HEK293 (cell line): ENCODE data around the gene PLEK2.

ENCODE experiments used
- CTCF ChIA-PET: fragments of 350-600 bp; formaldehyde crosslinking; extraction: SDS; loops from one replicate; lab custom pipeline; 2021; ENCODE audit warnings: antibody characterized with exemption; lab: Yijun Ruan, JAX
- POLR2A ChIA-PET: fragments of 300-600 bp; formaldehyde crosslinking; extraction: SDS; loops from one replicate; lab custom pipeline; 2020; ENCODE audit warnings: antibody characterized with exemption, inconsistent platforms; lab: Yijun Ruan, JAX
- H3K27ac ChIP-seq: fragments of 200-500 bp; sonication (Bioruptor generic); 2 replicates; pipeline ENCODE4 v1.5.1; 2014; ENCODE audit warnings: low read depth, low read length, control low read depth, inconsistent platforms; ENCODE audit errors: extremely low read depth
- H3K36me3 ChIP-seq, 2 experiments: fragments of 200-500 bp in 1 of 2; sonication (Bioruptor generic) in 1 of 2; 1 replicate in 1 of 2; 2 replicates in 1 of 2; pipeline ENCODE4 v1.5.1; 2014 to 2017; ENCODE audit warnings: inconsistent platforms in 2 of 2, low read length in 2 of 2; ENCODE audit not compliant: control insufficient read depth in 2 of 2, insufficient read depth in 1 of 2
- H3K4me1 ChIP-seq: fragments of 200-500 bp; sonication (Bioruptor generic); 2 replicates; pipeline ENCODE4 v1.5.1; 2014; ENCODE audit warnings: mild to moderate bottlenecking, low read length, inconsistent platforms; ENCODE audit not compliant: control insufficient read depth, insufficient read depth
- H3K4me3 ChIP-seq: 2 replicates; pipeline ENCODE4 v1.5.1; 2011; ENCODE audit warnings: low read depth, mild to moderate bottlenecking, control low read depth, low read length, moderate library complexity
- H3K9me3 ChIP-seq: fragments of 200-500 bp; sonication (Bioruptor generic); 2 replicates; pipeline ENCODE4 v1.5.1; 2014; ENCODE audit warnings: low read depth, low read length, inconsistent platforms; ENCODE audit not compliant: control insufficient read depth, insufficient read depth
- GLI4 ChIP-seq: fragments of 450-650 bp; formaldehyde crosslinking; IDR thresholded peaks from 2 replicates; pipeline ENCODE4 v1.5.1; 2016; ENCODE audit warnings: missing biosample characterization, missing genetic modification characterization
- KLF10 ChIP-seq: fragments of 450-650 bp; IDR thresholded peaks from 2 replicates; pipeline ENCODE4 v1.5.1; 2018; ENCODE audit warnings: missing biosample characterization, mild to moderate bottlenecking, missing genetic modification characterization
- KLF7 ChIP-seq: fragments of 450-650 bp; formaldehyde crosslinking; IDR thresholded peaks from 2 replicates; pipeline ENCODE4 v1.5.1; 2016; ENCODE audit warnings: missing biosample characterization, missing genetic modification characterization, borderline replicate concordance
- PBX3 ChIP-seq: sonication (generic); formaldehyde crosslinking; IDR thresholded peaks from 2 replicates; pipeline ENCODE4 v1.8.1; 2022; ENCODE audit warnings: mild to moderate bottlenecking, moderate library complexity, missing genetic modification reagents
- ZNF121 ChIP-seq: fragments of 450-650 bp; formaldehyde crosslinking; IDR thresholded peaks from 2 replicates; pipeline ENCODE4 v1.5.1; 2016; ENCODE audit warnings: missing biosample characterization, missing genetic modification characterization
- ZNF132 ChIP-seq: fragments of 450-650 bp; formaldehyde crosslinking; IDR thresholded peaks from 2 replicates; pipeline ENCODE4 v1.5.1; 2017; ENCODE audit warnings: missing biosample characterization, missing genetic modification characterization, borderline replicate concordance
- ZNF146 ChIP-seq: fragments of 450-650 bp; formaldehyde crosslinking; IDR thresholded peaks from 2 replicates; pipeline ENCODE4 v1.5.1; 2016; ENCODE audit warnings: missing biosample characterization, missing genetic modification characterization
- ZNF148 ChIP-seq: fragments of 450-650 bp; formaldehyde crosslinking; IDR thresholded peaks from 2 replicates; pipeline ENCODE4 v1.5.0; 2017; ENCODE audit warnings: missing biosample characterization, missing genetic modification characterization, borderline replicate concordance
- ZNF239 ChIP-seq: fragments of 450-650 bp; formaldehyde crosslinking; IDR thresholded peaks from 2 replicates; pipeline ENCODE4 v1.5.1; 2016; ENCODE audit warnings: missing biosample characterization, missing genetic modification characterization
- ZNF274 ChIP-seq, 2 experiments: fragments of 200-500 bp in 1 of 2; fragments of 450-650 bp in 1 of 2; sonication (Bioruptor generic) in 1 of 2; formaldehyde crosslinking in 1 of 2; IDR thresholded peaks; 2 replicates each; pipeline versions ENCODE4 v1.5.1 to v1.6.1; 2014 to 2016; ENCODE audit warnings: borderline replicate concordance in 1 of 2, inconsistent platforms in 1 of 2, low read length in 1 of 2, missing biosample characterization in 1 of 2, missing genetic modification characterization in 1 of 2
- ZNF292 ChIP-seq: fragments of 450-650 bp; formaldehyde crosslinking; IDR thresholded peaks from 2 replicates; pipeline ENCODE4 v1.5.1; 2016; ENCODE audit warnings: low read depth, missing biosample characterization, missing genetic modification characterization, borderline replicate concordance
- ZNF311 ChIP-seq: fragments of 450-650 bp; formaldehyde crosslinking; IDR thresholded peaks from 2 replicates; pipeline ENCODE4 v1.5.1; 2017; ENCODE audit warnings: missing biosample characterization, missing genetic modification characterization, borderline replicate concordance
- ZNF354C ChIP-seq: fragments of 450-650 bp; formaldehyde crosslinking; IDR thresholded peaks from 2 replicates; pipeline ENCODE4 v1.5.1; 2016; ENCODE audit warnings: missing biosample characterization, missing genetic modification characterization, low read depth, borderline replicate concordance
- ZNF555 ChIP-seq: fragments of 450-650 bp; formaldehyde crosslinking; conservative IDR thresholded peaks from 2 replicates; pipeline ENCODE4 v1.5.1; 2017; ENCODE audit warnings: missing biosample characterization, mild to moderate bottlenecking, missing genetic modification characterization, inconsistent platforms
- ZNF654 ChIP-seq: fragments of 450-650 bp; formaldehyde crosslinking; IDR thresholded peaks from 2 replicates; pipeline ENCODE4 v1.5.1; 2016; ENCODE audit warnings: low read depth, missing biosample characterization, missing genetic modification characterization
- ZNF664 ChIP-seq: fragments of 450-650 bp; formaldehyde crosslinking; IDR thresholded peaks from 2 replicates; pipeline ENCODE4 v1.5.1; 2016; ENCODE audit warnings: missing biosample characterization, missing genetic modification characterization
- ZNF670 ChIP-seq: fragments of 450-650 bp; formaldehyde crosslinking; IDR thresholded peaks from 2 replicates; pipeline ENCODE4 v1.5.1; 2016; ENCODE audit warnings: missing biosample characterization, missing genetic modification characterization, low read depth
- ZSCAN16 ChIP-seq: fragments of 450-650 bp; formaldehyde crosslinking; IDR thresholded peaks from 2 replicates; pipeline ENCODE4 v1.5.1; 2016; ENCODE audit warnings: missing biosample characterization, missing genetic modification characterization
- ZSCAN30 ChIP-seq: fragments of 450-650 bp; IDR thresholded peaks from 2 replicates; pipeline ENCODE4 v1.5.1; 2018; ENCODE audit warnings: missing biosample characterization, mild to moderate bottlenecking, missing genetic modification characterization, moderate library complexity
- TF ChIP-seq, protein P1 (sequence below): fragments of 450-650 bp; formaldehyde crosslinking; IDR thresholded peaks from 2 replicates; pipeline ENCODE4 v1.5.1; 2016; ENCODE audit warnings: missing biosample characterization, missing genetic modification characterization
- TF ChIP-seq, protein P2 (sequence below): fragments of 450-650 bp; formaldehyde crosslinking; IDR thresholded peaks from 2 replicates; pipeline ENCODE4 v1.5.1; 2016; ENCODE audit warnings: missing biosample characterization, missing genetic modification characterization, borderline replicate concordance
- TF ChIP-seq, protein P3 (sequence below): fragments of 450-650 bp; formaldehyde crosslinking; IDR thresholded peaks from 2 replicates; pipeline ENCODE4 v1.5.1; 2017; ENCODE audit warnings: missing biosample characterization, mild to moderate bottlenecking, missing genetic modification characterization, moderate library complexity

Gene PLEK2

DNA sequence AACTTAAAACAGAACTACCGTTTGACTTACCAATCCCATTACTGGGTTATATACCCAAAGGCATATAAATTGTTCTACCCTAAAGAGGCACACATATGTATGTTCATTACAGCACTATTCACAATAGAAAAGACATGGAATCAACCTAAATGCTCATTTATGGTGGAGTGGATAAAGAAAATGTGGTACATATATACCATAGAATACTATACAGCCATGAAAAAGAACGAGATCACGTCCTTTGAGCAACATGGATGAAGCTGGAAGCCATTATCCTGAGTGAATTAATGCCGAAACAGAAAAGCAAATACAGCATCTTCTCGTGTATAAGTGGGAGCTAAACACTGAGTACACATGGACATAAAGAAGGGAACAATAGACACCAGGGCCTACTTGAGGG is 44.8 kb upstream of the PLEK2 start:
- POLR2A ChIA-PET: no interaction called here
- TF ChIP-seq, protein P1, sequence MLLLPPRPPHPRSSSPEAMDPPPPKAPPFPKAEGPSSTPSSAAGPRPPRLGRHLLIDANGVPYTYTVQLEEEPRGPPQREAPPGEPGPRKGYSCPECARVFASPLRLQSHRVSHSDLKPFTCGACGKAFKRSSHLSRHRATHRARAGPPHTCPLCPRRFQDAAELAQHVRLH (tag by site-specific recombination): peak; percentile 82
- TF ChIP-seq ZNF311 (tag by site-specific recombination) (no peak), ZNF146 (peak; percentile 97), PBX3 (no peak), ZSCAN30 (tag by site-specific recombination) (no peak), ZNF132 (no peak), ZNF354C (tag by site-specific recombination) (no peak), ZNF664 (tag by site-specific recombination) (no peak), ZNF121 (tag by site-specific recombination) (no peak), ZNF555 (tag by site-specific recombination) (no peak)
- TF ChIP-seq, all 188 proteins: peak for 2
- H3K36me3 ChIP-seq: no peaks in the 10 kb centered on the region
- H3K4me1 ChIP-seq: no peaks in the 10 kb centered on the region
- no peaks in the 10 kb centered on the region for H3K9me3 ChIP-seq
- CTCF ChIA-PET: interaction anchor here (0.8 to 2.1 kb wide), 2 partner anchors 29 to 115 kb away, joined by 3 to 12 read pairs; no protein-coding TSS in a partner anchor
- H3K4me3 ChIP-seq: no peak overlapping the region
- no peak overlapping the region for H3K27ac ChIP-seq

GRCh38 chr14:67453575-67454300 is 41.8 kb upstream of the PLEK2 start:
- CTCF ChIA-PET: interaction anchor here (0.9 kb wide), 1 partner anchor 11 kb away, joined by 4 read pairs; no protein-coding TSS in a partner anchor
- POLR2A ChIA-PET: no interaction called here
- TF ChIP-seq KLF7 (tag by site-specific recombination) (no peak), ZNF670 (no peak), KLF10 (tag by site-specific recombination) (no peak), ZNF148 (tag by site-specific recombination) (no peak), ZNF292 (tag by site-specific recombination) (no peak), ZSCAN30 (tag by site-specific recombination) (no peak), ZNF654 (tag by site-specific recombination) (no peak), GLI4 (tag by site-specific recombination) (no peak), ZNF239 (tag by site-specific recombination) (no peak), ZSCAN16 (tag by site-specific recombination) (no peak), ZNF274 (IDR thresholded peaks at IDR 0.05; ENCODE audit: low read length) (no peak), ZNF274 (tag by site-specific recombination; IDR thresholded peaks at IDR 0.05; ENCODE audit: borderline replicate concordance) (no peak)
- TF ChIP-seq, protein P2, sequence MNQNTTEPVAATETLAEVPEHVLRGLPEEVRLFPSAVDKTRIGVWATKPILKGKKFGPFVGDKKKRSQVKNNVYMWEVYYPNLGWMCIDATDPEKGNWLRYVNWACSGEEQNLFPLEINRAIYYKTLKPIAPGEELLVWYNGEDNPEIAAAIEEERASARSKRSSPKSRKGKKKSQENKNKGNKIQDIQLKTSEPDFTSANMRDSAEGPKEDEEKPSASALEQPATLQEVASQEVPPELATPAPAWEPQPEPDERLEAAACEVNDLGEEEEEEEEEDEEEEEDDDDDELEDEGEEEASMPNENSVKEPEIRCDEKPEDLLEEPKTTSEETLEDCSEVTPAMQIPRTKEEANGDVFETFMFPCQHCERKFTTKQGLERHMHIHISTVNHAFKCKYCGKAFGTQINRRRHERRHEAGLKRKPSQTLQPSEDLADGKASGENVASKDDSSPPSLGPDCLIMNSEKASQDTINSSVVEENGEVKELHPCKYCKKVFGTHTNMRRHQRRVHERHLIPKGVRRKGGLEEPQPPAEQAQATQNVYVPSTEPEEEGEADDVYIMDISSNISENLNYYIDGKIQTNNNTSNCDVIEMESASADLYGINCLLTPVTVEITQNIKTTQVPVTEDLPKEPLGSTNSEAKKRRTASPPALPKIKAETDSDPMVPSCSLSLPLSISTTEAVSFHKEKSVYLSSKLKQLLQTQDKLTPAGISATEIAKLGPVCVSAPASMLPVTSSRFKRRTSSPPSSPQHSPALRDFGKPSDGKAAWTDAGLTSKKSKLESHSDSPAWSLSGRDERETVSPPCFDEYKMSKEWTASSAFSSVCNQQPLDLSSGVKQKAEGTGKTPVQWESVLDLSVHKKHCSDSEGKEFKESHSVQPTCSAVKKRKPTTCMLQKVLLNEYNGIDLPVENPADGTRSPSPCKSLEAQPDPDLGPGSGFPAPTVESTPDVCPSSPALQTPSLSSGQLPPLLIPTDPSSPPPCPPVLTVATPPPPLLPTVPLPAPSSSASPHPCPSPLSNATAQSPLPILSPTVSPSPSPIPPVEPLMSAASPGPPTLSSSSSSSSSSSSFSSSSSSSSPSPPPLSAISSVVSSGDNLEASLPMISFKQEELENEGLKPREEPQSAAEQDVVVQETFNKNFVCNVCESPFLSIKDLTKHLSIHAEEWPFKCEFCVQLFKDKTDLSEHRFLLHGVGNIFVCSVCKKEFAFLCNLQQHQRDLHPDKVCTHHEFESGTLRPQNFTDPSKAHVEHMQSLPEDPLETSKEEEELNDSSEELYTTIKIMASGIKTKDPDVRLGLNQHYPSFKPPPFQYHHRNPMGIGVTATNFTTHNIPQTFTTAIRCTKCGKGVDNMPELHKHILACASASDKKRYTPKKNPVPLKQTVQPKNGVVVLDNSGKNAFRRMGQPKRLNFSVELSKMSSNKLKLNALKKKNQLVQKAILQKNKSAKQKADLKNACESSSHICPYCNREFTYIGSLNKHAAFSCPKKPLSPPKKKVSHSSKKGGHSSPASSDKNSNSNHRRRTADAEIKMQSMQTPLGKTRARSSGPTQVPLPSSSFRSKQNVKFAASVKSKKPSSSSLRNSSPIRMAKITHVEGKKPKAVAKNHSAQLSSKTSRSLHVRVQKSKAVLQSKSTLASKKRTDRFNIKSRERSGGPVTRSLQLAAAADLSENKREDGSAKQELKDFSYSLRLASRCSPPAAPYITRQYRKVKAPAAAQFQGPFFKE (tag by site-specific recombination): no peak
- TF ChIP-seq, protein P3, sequence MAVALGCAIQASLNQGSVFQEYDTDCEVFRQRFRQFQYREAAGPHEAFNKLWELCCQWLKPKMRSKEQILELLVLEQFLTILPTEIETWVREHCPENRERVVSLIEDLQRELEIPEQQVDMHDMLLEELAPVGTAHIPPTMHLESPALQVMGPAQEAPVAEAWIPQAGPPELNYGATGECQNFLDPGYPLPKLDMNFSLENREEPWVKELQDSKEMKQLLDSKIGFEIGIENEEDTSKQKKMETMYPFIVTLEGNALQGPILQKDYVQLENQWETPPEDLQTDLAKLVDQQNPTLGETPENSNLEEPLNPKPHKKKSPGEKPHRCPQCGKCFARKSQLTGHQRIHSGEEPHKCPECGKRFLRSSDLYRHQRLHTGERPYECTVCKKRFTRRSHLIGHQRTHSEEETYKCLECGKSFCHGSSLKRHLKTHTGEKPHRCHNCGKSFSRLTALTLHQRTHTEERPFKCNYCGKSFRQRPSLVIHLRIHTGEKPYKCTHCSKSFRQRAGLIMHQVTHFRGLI (tag by site-specific recombination): no peak

More at GRCh38 chr14:67453575-67454300, 41.8 kb upstream of the PLEK2 start:
- no peaks in the 10 kb centered on the region for H3K4me1 ChIP-seq
- no peak overlapping the region for H3K4me3 ChIP-seq
- no peak overlapping the region for H3K27ac ChIP-seq
- no peaks in the 10 kb centered on the region for H3K9me3 ChIP-seq
- no peaks in the 10 kb centered on the region for H3K36me3 ChIP-seq
